ENCODE results near the gene FKBP1C. TPM values are rescaled to one million over a fixed set of nuclear protein-coding genes. Genes with fewer than 3 reads are reported as not detected.

FKBP1C gene
- total and polyA plus RNA-seq, 2 of the 4 experiments (the other 2 are of a cell fraction) = 0.72 to 3.1 TPM

DNA sequence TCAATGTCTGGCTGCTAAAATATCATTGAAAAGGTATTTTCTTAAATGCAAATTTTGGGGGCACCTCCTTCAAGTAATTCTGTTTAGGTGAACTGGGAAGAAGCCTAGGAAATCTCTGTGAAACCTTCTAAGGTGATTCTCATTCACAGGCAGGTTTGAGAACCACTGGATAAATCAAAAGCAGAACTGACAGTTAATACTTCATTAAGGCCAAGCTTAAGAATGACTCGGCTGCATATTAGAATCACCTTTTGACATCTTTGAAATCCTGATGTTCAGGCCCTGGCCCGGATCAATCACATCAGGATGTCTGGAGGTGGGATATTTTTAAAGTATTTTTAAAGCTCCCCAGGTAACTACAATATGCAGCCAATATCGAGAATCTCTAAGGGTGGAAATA, 50.6 kb downstream of the FKBP1C start:
- dilution Hi-C loops (cut with HindIII; ENCODE audit: low sequenced_read_pairs, unreplicated experiment) = no loop called here

More for the DNA sequence above, 50.6 kb downstream of the FKBP1C start:
- Histone ChIP-seq H3K18ac (ENCODE audit: low read depth, low read length) (no peak overlapping the region), H3K4me1 (ENCODE audit: control insufficient read depth, insufficient read depth, low read length) (no peaks in the 10 kb centered on the region), H2AFZ (replicated peaks; ENCODE audit: low read length, poor library complexity) (no peak overlapping the region), H4K8ac (ENCODE audit: low read depth in 2 of 2, low read length in 2 of 2) (no peak overlapping the region), H3K27ac (ENCODE audit: insufficient read depth, low read length) (no peak overlapping the region), H2BK5ac (ENCODE audit: low read depth, low read length, poor library complexity, severe bottlenecking) (no peak overlapping the region), H2BK120ac (ENCODE audit: low read depth, low read length) (no peak overlapping the region), H2AK5ac (ENCODE audit: low read depth, low read length) (no peak overlapping the region), H3K14ac (replicated peaks; ENCODE audit: low read depth, low read length) (no peak overlapping the region), H3K27me3 (ENCODE audit: control insufficient read depth, insufficient read depth, low read length) (no peaks in the 10 kb centered on the region), H4K91ac (ENCODE audit: insufficient read depth, low read depth, low read length) (no peak overlapping the region), H3K36me3 (ENCODE audit: control insufficient read depth, insufficient read depth, low read length) (no peaks in the 10 kb centered on the region), H3K9me1 (ENCODE audit: insufficient read depth, low read length) (no peaks in the 10 kb centered on the region), H3K79me1 (ENCODE audit: low read depth in 1 of 2, low read length in 2 of 2) (no peaks in the 10 kb centered on the region), H2AK9ac (replicated peaks; ENCODE audit: low read depth, low read length, poor library complexity) (no peak overlapping the region), H2BK15ac (ENCODE audit: low read depth, low read length) (no peak overlapping the region), H3K9ac (ENCODE audit: low read depth, low read length) (no peak overlapping the region), H3K23ac (ENCODE audit: low read depth, low read length) (no peak overlapping the region), H3K9me3 (ENCODE audit: control insufficient read depth, insufficient read depth, low read length) (no peaks in the 10 kb centered on the region), H3K4ac (ENCODE audit: low read depth, low read length) (no peak overlapping the region), H3K4me3 (ENCODE audit: insufficient read depth, low read depth, low read length) (no peak overlapping the region), H3K4me2 (ENCODE audit: low read depth, low read length) (no peak overlapping the region), H3K56ac (ENCODE audit: extremely low read depth, insufficient read depth, low read length) (no peak overlapping the region), H4K20me1 (ENCODE audit: insufficient read depth, low read length) (no peaks in the 10 kb centered on the region), H2BK20ac (ENCODE audit: low read depth, low read length) (no peak overlapping the region), H4K5ac (ENCODE audit: low read depth, low read length) (no peak overlapping the region)
- no CpG with 5 or more reads among the region's 3 CpGs for WGBS, 2 experiments (ENCODE audit: extremely low coverage in 2 of 2, insufficient read length in 1 of 2)
- in situ Hi-C loops (cut with MboI; ENCODE audit: low sequenced_read_pairs) (no loop called here), intact Hi-C loops (cut with micrococcal nuclease) (no loop called here)
- no TSS peak for BruUV-seq (replicated peaks)
- DNase-seq (no peak), ATAC-seq (ENCODE audit: low read depth) (no peak)
- ChIA-PET CTCF (no interaction called here), POLR2A (ENCODE audit: unreplicated experiment) (no interaction called here)
- TF ChIP-seq, protein P1, sequence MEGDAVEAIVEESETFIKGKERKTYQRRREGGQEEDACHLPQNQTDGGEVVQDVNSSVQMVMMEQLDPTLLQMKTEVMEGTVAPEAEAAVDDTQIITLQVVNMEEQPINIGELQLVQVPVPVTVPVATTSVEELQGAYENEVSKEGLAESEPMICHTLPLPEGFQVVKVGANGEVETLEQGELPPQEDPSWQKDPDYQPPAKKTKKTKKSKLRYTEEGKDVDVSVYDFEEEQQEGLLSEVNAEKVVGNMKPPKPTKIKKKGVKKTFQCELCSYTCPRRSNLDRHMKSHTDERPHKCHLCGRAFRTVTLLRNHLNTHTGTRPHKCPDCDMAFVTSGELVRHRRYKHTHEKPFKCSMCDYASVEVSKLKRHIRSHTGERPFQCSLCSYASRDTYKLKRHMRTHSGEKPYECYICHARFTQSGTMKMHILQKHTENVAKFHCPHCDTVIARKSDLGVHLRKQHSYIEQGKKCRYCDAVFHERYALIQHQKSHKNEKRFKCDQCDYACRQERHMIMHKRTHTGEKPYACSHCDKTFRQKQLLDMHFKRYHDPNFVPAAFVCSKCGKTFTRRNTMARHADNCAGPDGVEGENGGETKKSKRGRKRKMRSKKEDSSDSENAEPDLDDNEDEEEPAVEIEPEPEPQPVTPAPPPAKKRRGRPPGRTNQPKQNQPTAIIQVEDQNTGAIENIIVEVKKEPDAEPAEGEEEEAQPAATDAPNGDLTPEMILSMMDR (conservative IDR thresholded peaks at IDR 0.05; ENCODE audit: low read depth, low read length) = no peak
- no peak for TF ChIP-seq CEBPB (IDR thresholded peaks at IDR 0.05; ENCODE audit: low read depth, low read length)
- TF ChIP-seq MAFK (IDR thresholded peaks at IDR 0.05; ENCODE audit: low read depth, low read length) = no peak
- no peak for TF ChIP-seq RAD21 (IDR thresholded peaks at IDR 0.05; ENCODE audit: low read length)
- TF ChIP-seq NFE2L2 (IDR thresholded peaks at IDR 0.05; ENCODE audit: low read depth, low read length) = no peak
- TF ChIP-seq RCOR1 (IDR thresholded peaks at IDR 0.05; ENCODE audit: insufficient replicate concordance, low read length) = no peak
- TF ChIP-seq USF2 (IDR thresholded peaks at IDR 0.05; ENCODE audit: low read depth, low read length) = no peak
- TF ChIP-seq RFX5 (IDR thresholded peaks at IDR 0.05; ENCODE audit: low read depth, low read length) = no peak
- no peak for TF ChIP-seq CHD1 (IDR thresholded peaks at IDR 0.05; ENCODE audit: low read depth, low read length)
- TF ChIP-seq BHLHE40 (IDR thresholded peaks at IDR 0.05; ENCODE audit: low read depth, low read length) = no peak
- TF ChIP-seq ELK1 (IDR thresholded peaks at IDR 0.05; ENCODE audit: borderline replicate concordance, low read depth, low read length) = no peak
- TF ChIP-seq MXI1 (IDR thresholded peaks at IDR 0.05; ENCODE audit: borderline replicate concordance, low read depth, low read length) = no peak
- TF ChIP-seq SMC3 (IDR thresholded peaks at IDR 0.05; ENCODE audit: low read depth, low read length) = no peak
- no peak for TF ChIP-seq MAZ (IDR thresholded peaks at IDR 0.05; ENCODE audit: borderline replicate concordance, low read depth, low read length)
- no peak for TF ChIP-seq FOS (IDR thresholded peaks at IDR 0.05; ENCODE audit: low read depth, low read length)
- no peak for TF ChIP-seq POLR2A (IDR thresholded peaks at IDR 0.05; ENCODE audit: low read depth, low read length)
